Endothelial cell of umbilical vein (primary cell): Measurements from ENCODE around the gene PILRB. TPM values are rescaled to one million over a fixed set of nuclear protein-coding genes. Genes with fewer than 3 reads are reported as not detected.
"Not testable (repeated sequence)": the region's sequence is repeated elsewhere in the genome, so short reads cannot be mapped to it uniquely, and the experiment has no call there.

Experiments used
- BruUV-seq: library from RNA; stranded (reverse); fragments of 400-500 nt; replicated peaks from 2 replicates; lab custom pipeline; 2021; lab: Mats Ljungman, UMichigan
- CTCF ChIA-PET: fragments of 300-600, 350-600 bp; sonication (Branson Sonifier 250); formaldehyde crosslinking; loops from one replicate; lab custom pipeline; 2021; ENCODE audit warnings: antibody characterized with exemption, inconsistent platforms; lab: Charles Lee
- POLR2A ChIA-PET: fragments of 300-600, 350-600 bp; sonication (Branson Sonifier 250); formaldehyde crosslinking; loops from one replicate; lab custom pipeline; 2021; ENCODE audit warnings: antibody characterized with exemption, inconsistent platforms; lab: Charles Lee
- DNase-seq: peaks from one replicate; pipeline ENCODE4 v3.0.0-alpha.2; 2011; ENCODE audit warnings: low read depth, low spot score
- FAIRE-seq: peaks from 2 replicates; lab custom pipeline; 2011; peaks lifted over from hg19 to GRCh38; lab: Jason Lieb, UNC
- H2AFZ ChIP-seq: 2 replicates; pipeline ENCODE4 v1.6.0; 2012; ENCODE audit warnings: low read depth, low read length, control low read depth, inconsistent platforms
- H3K27ac ChIP-seq: 2 replicates; pipeline ENCODE4 v1.5.1; 2011; ENCODE audit warnings: low read depth, mild to moderate bottlenecking, control low read depth, low read length, moderate library complexity; ENCODE audit not compliant: insufficient read depth
- H3K27me3 ChIP-seq, 2 experiments: 2 replicates each; pipeline versions ENCODE4 v1.6.0 to v1.6.1; 2011; ENCODE audit warnings: low read length in 2 of 2, mixed read lengths in 1 of 2; ENCODE audit not compliant: control insufficient read depth in 2 of 2, insufficient read depth in 2 of 2
- H3K36me3 ChIP-seq, 2 experiments: 2 replicates in 1 of 2; 3 replicates in 1 of 2; pipeline ENCODE4 v1.5.1; 2011; ENCODE audit warnings: low read length in 2 of 2, mild to moderate bottlenecking in 1 of 2, moderate library complexity in 1 of 2; ENCODE audit not compliant: control insufficient read depth in 2 of 2, insufficient read depth in 2 of 2; ENCODE audit errors: extremely low read depth in 1 of 2
- H3K4me1 ChIP-seq: 3 replicates; pipeline ENCODE4 v1.5.1; 2011; ENCODE audit warnings: mild to moderate bottlenecking, low read length; ENCODE audit not compliant: control insufficient read depth, insufficient read depth; ENCODE audit errors: extremely low read depth
- H3K4me2 ChIP-seq: 2 replicates; pipeline ENCODE4 v1.6.1; 2011; ENCODE audit warnings: low read length, control low read depth, mixed read lengths; ENCODE audit not compliant: insufficient read depth
- H3K4me3 ChIP-seq, 3 experiments: fragments of 200-600 bp in 1 of 3; sonication (generic), shearing (Covaris generic) in 1 of 3; replicated peaks in 1 of 3; 2 replicates each; pipeline ENCODE4 v1.5.1; 2011 to 2016; ENCODE audit warnings: control low read depth in 3 of 3, low read length in 3 of 3, mild to moderate bottlenecking in 2 of 3, inconsistent platforms in 1 of 3, low read depth in 1 of 3, moderate library complexity in 1 of 3; ENCODE audit not compliant: insufficient read depth in 1 of 3
- H3K79me2 ChIP-seq: 2 replicates; pipeline ENCODE4 v1.6.0; 2012; ENCODE audit warnings: low read length, inconsistent platforms; ENCODE audit not compliant: control insufficient read depth, insufficient read depth
- H3K9ac ChIP-seq: replicated peaks from 2 replicates; pipeline ENCODE3; 2011; ENCODE audit warnings: low read length, control low read depth; ENCODE audit not compliant: insufficient read depth; ENCODE audit errors: extremely low read depth
- H3K9me1 ChIP-seq: replicated peaks from 3 replicates; pipeline ENCODE4 v1.6.0; 2011; ENCODE audit warnings: mild to moderate bottlenecking, low read length; ENCODE audit not compliant: control insufficient read depth, insufficient read depth; ENCODE audit errors: extremely low read depth
- H3K9me3 ChIP-seq: replicated peaks from 2 replicates; pipeline ENCODE4 v1.5.1; 2012; ENCODE audit warnings: low read length, inconsistent platforms; ENCODE audit not compliant: control insufficient read depth, insufficient read depth
- H4K20me1 ChIP-seq: replicated peaks from 2 replicates; pipeline ENCODE3; 2011; ENCODE audit warnings: mild to moderate bottlenecking, low read length; ENCODE audit not compliant: control insufficient read depth, insufficient read depth; ENCODE audit errors: extremely low read depth
- CTCF ChIP-seq, 2 donors: IDR thresholded peaks; 1 replicate in 1 of 2; 2 replicates in 1 of 2; pipeline ENCODE4 v1.5.1; 2011; ENCODE audit warnings: low read length in 2 of 2, mild to moderate bottlenecking in 2 of 2, moderate library complexity in 2 of 2, control low read depth in 1 of 2, inconsistent platforms in 1 of 2, low read depth in 1 of 2; ENCODE audit not compliant: insufficient read depth in 1 of 2; ENCODE audit errors: extremely low read depth in 1 of 2
- EZH2 ChIP-seq: IDR thresholded peaks from 2 replicates; pipeline ENCODE4 v1.6.1; 2012; ENCODE audit warnings: borderline replicate concordance, low read depth, mild to moderate bottlenecking, moderate library complexity, low read length, inconsistent platforms; ENCODE audit not compliant: severe bottlenecking
- FOS ChIP-seq: IDR thresholded peaks from 2 replicates; pipeline ENCODE4 v1.6.1; 2011; ENCODE audit warnings: mild to moderate bottlenecking, low read length, moderate library complexity, borderline replicate concordance; ENCODE audit not compliant: insufficient read depth
- GATA2 ChIP-seq: IDR thresholded peaks from 2 replicates; pipeline ENCODE4 v1.7.0; 2011; ENCODE audit warnings: low read depth, mild to moderate bottlenecking, moderate library complexity, mixed read lengths, low read length; ENCODE audit not compliant: insufficient read length, insufficient read depth
- JUN ChIP-seq: IDR thresholded peaks from 2 replicates; pipeline ENCODE4 v1.6.1; 2011; ENCODE audit warnings: borderline replicate concordance, low read depth; ENCODE audit not compliant: insufficient read length, insufficient read depth
- MAX ChIP-seq: IDR thresholded peaks from 2 replicates; pipeline ENCODE4 v1.6.1; 2011; ENCODE audit not compliant: insufficient read depth, insufficient read length
- MYC ChIP-seq: IDR thresholded peaks from one replicate; pipeline ENCODE4 v1.6.1; 2011; ENCODE audit warnings: mild to moderate bottlenecking, low read depth, low read length
- POLR2A ChIP-seq: IDR thresholded peaks from 2 replicates; pipeline ENCODE4 v1.6.1; 2012; ENCODE audit warnings: low read depth, mild to moderate bottlenecking, control low read depth, low read length
- POLR2AphosphoS5 ChIP-seq: IDR thresholded peaks from 2 replicates; pipeline ENCODE4 v1.6.1; 2012; ENCODE audit warnings: low read depth, mild to moderate bottlenecking, control low read depth, low read length, moderate library complexity; ENCODE audit not compliant: insufficient read depth
- dilution Hi-C: fragments of 300-500 bp; cut with MboI; formaldehyde crosslinking; loops from one replicate; pipeline ENCODE4 v1.15.0; 2019; ENCODE audit warnings: low sequenced_read_pairs; ENCODE audit not compliant: extremely low pct_ligation_motif_present
- intact Hi-C: fragments of 100-400 bp; cut with micrococcal nuclease; formaldehyde crosslinking; loops from one replicate; pipeline ENCODE4 v1.10.0; 2022
- polyA plus RNA-seq, 4 experiments: library from polyadenylated mRNA; depleted of rRNA in 3 of 4; stranded (reverse) in 3 of 4; unstranded in 1 of 4; fragments of >200 nt; gene quantifications; 2 replicates each; pipeline versions ENCODE4 v1.2.1 to v1.2.3, GENCODE V29; 2011 to 2012; ENCODE audit warnings: missing spikeins in 1 of 4
- total RNA-seq: library from RNA; stranded (reverse); gene quantifications from 2 replicates; pipeline ENCODE4 v1.2.3, GENCODE V29; 2021

Gene PILRB
- total and polyA plus RNA-seq, 2 donors (not counting 3 experiments of a cell fraction or from before 2014, with no cell fraction given) = 42.5 to 45.2 TPM

- FAIRE-seq = no peak
Measured at GRCh38 chr7:100373261-100373831, 15.4 kb downstream of the PILRB start, which contains the start of gene PILRA. Gene PILRA, plus strand, starts transcription at chr7:100373487. Its CDS starts 170 bp downstream, at chr7:100373657.

GRCh38 chr7:100373870-100374598 is 16.1 kb downstream of the PILRB start:
- H3K4me3 ChIP-seq, POLR2A ChIA-PET, FAIRE-seq, H4K20me1 ChIP-seq, H3K9me3 ChIP-seq, H2AFZ ChIP-seq, H3K4me1 ChIP-seq, intact Hi-C loops, H3K9me1 ChIP-seq, H3K27ac ChIP-seq, H3K79me2 ChIP-seq, H3K27me3 ChIP-seq, H3K4me2 ChIP-seq, H3K36me3 ChIP-seq, DNase-seq, dilution Hi-C loops, H3K9ac ChIP-seq, BruUV-seq: not testable (repeated sequence)
- CTCF ChIA-PET = interaction anchor here (3.7 kb wide), 1 partner anchor 33 kb away, joined by 16 read pairs; no protein-coding TSS in a partner anchor

More at GRCh38 chr7:100373261-100373831, 15.4 kb downstream of the PILRB start, which contains the start of gene PILRA:
- POLR2A ChIA-PET = no interaction called here
- Histone ChIP-seq H3K9me3 (no peaks in the 10 kb centered on the region), H3K9me1 (no peaks in the 10 kb centered on the region), H3K27ac (no peak within 1 kb of the TSS), H3K27me3 (no peaks in the 10 kb centered on the region), H3K4me1 (peaks cover 4% of the 10 kb centered on the region), H2AFZ (peak within 1 kb of the TSS; percentile 85), H3K4me3 (no peak within 1 kb of the TSS), H3K79me2 (no peaks in the 10 kb centered on the region), H3K9ac (no peak within 1 kb of the TSS), H3K4me2 (no peak within 1 kb of the TSS), H4K20me1 (no peaks in the 10 kb centered on the region), H3K36me3 (no peaks in the 10 kb centered on the region)
- no TSS peak for BruUV-seq
- dilution Hi-C loops = no loop called here
- TF ChIP-seq MAX (no peak), GATA2 (no peak), POLR2AphosphoS5 (no peak), FOS (no peak), POLR2A (no peak), EZH2 (no peak), MYC (no peak), JUN (no peak), CTCF (IDR thresholded peaks at IDR 0.05; ENCODE audit: extremely low read depth in 1 of 2, insufficient read depth in 1 of 2, low read depth in 1 of 2, low read length in 2 of 2) (no peak)
- intact Hi-C loops = no loop called here
- CTCF ChIA-PET = interaction anchor here (3.7 kb wide), 1 partner anchor 34 kb away, joined by 16 read pairs; no protein-coding TSS in a partner anchor
- no peak for DNase-seq
